Measurements from ENCODE around the gene DDIT4.
"Not testable (repeated sequence)": the region's sequence is repeated elsewhere in the genome, so short reads cannot be mapped to it uniquely, and the experiment has no call there.

DNA sequence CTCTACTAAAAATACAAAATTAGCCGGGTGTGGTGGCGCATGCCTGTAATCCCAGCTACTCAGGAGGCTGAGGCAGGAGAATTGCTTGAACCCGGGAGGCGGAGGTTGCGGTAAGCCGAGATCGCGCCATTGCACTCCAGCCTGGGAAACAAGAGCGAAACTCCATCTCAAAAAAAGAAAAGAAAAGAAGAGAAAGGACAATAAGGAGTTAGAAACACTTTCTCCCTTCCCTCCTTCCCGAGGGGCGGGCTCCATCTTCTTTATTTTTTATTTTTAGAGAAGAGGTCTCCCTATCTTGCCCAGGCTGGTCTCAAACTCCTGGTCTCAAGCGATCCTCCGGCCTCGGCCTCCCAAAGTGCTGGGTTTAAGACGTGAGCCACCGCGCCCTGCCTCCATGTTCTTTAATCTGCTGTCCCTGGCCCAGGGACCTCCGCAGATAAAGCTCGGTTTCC is 23.1 kb downstream of the DDIT4 start:
- TF ChIP-seq, protein P1, sequence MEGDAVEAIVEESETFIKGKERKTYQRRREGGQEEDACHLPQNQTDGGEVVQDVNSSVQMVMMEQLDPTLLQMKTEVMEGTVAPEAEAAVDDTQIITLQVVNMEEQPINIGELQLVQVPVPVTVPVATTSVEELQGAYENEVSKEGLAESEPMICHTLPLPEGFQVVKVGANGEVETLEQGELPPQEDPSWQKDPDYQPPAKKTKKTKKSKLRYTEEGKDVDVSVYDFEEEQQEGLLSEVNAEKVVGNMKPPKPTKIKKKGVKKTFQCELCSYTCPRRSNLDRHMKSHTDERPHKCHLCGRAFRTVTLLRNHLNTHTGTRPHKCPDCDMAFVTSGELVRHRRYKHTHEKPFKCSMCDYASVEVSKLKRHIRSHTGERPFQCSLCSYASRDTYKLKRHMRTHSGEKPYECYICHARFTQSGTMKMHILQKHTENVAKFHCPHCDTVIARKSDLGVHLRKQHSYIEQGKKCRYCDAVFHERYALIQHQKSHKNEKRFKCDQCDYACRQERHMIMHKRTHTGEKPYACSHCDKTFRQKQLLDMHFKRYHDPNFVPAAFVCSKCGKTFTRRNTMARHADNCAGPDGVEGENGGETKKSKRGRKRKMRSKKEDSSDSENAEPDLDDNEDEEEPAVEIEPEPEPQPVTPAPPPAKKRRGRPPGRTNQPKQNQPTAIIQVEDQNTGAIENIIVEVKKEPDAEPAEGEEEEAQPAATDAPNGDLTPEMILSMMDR (IDR thresholded peaks at IDR 0.05), result not testable (repeated sequence)
- TF ChIP-seq POLR2A (IDR thresholded peaks at IDR 0.05), result not testable (repeated sequence)
